ENCODE data around the gene CYP27C1.
"Not testable (repeated sequence)": the region's sequence is repeated elsewhere in the genome, so short reads cannot be mapped to it uniquely, and the experiment has no call there.

The CYP27C1 gene

DNA sequence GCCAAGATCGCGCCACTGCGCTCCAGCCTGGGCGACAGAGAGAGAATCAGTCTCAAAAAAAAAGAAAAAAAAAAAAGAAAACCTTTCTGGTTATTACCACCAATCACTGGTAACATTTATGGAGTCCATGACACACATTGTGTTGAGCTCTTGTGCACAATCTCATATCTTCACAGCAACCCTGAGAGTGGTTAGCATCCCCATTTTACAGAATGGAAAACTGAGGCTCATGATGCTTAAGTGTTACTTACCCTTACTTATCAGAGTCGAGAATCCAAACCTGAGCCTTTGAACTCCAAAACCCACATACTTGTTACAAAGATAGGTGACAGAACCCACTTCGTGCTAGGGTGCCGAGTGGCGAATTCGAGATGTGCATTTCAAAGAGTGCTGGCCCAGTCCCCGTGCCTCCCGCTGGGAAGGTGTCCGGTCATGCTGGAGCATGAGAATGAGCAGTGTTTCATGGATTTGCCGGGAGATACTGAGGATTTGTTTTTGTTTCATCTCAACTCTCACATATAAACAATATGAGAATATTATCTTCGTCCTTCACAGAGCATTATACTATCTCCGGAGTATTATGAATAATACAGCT lies 50.9 kb downstream of the CYP27C1 start:
- DNase-seq = no peak

DNA sequence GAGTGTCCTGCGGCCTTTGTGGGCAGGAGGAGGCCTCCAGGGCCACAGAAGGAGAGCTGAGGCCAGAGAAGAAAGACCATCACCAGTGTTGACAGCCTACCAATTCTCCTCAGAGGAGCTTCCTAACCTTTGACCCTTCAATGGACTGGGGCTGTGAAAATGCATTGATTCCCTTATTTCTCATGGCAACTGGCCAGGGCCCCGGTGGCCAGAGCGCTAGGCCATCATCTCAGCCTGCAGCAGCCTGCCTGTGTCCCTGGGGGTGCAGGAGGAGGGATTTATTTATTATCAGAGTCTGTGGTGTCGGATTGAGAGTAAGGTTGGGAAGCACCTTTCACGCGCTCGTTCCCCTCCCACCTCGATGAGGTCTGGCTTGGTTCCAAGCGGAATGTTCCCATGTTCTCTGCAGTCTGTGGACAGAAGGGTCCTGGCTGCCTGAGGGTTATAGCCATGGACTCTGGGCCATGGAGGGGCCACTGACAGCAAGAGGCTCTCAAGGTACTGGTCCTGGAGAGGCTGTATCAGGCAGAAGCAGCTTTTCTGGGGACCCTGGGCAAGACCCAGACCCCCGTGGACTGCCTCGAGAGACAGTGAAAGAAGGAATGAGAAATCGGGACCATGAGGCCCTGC lies 53.8 kb downstream of the CYP27C1 start:
- DNase-seq = no peak

DNA sequence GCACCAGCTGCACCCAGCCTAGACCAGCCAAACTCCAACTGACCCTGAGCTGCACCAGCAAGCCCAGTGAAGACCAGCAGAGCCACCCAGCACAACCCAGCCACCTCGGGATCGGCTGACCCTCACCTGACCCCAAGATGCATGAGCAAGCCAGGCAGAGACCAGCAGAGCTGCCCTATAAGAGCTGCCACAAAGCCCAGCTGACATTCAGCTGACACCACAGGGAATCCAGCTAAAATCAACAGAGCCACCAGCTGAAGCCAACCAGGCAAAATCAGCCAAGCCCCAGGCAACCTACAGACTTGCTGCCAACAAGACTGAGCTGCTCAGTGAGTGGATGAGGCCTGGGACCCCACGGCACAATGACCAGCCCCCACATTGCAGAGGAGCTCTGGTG lies 54.6 kb downstream of the CYP27C1 start:
- DNase-seq = no peak

DNA sequence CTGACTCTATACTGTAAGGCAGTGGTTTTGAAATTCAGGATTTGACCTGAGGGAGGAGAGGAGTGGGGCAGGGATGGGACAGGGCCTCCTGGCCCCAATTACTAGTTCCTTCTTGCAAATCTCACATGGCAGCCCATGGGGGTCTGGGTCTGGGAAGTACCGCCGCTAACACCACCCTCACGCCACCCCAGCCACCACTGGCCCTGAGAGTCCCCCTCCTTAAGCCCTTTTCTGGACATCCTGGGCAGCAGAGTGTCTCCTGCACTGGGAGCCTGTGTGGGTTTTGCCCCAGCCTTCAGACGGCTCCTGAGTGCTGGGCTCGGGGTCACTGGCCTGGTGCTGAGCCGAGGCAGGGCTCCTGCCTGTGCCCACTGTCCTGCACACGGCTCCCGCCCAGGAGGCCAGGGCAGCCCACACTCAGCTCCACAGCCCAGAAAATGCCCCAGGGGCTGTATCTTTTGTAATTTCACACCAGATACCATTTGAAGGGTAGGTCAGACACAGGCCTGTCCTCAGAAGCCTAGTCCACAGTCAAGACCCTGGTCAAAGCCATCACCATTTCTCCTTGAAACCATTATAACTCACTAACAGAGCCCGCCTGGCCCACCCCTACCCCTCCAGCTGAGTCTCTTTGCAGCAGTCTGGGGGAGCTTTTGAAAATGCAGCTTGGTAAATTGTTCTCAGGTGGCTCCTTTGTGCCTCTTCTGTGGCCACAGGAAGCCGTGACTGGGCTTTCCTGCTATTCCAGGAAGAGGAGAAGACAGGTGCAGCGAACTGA lies 55.1 kb downstream of the CYP27C1 start:
- DNase-seq = no peak

DNA sequence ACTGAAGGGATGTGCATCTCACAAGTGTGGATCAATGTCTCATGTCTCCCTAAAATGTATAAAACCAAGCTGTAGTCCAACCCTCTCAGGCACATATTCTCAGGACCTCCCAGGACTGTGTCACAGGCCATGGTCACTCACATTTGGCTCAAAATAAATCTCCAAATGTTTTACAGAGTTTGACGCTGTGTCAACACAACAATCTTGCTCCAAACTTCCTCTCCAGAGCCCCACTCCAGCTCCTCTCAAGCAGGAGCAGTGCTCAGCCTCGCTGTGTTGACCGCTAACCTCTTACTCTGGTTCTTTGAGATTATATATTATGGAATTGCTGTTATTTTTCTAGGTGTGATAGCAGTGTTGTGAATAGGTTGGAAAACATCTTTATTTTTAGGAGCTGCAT lies 56.2 kb downstream of the CYP27C1 start:
- DNase-seq = no peak

DNA sequence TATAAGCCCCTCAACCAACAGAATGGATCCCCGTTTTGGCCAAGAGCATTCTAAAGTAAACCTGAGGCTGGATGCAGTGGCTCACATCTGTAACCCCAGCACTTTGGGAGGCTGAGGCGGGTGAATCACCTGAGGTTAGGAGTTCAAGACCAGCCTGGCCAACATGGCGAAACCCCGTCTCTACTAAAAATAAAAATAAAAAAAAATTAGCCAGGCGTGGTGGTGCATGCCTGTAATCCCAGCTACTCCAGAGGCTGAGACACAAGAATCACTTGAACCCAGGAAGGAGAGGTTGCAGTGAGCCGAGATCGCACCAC lies 57.1 kb downstream of the CYP27C1 start:
- DNase-seq = not testable (repeated sequence)

DNA sequence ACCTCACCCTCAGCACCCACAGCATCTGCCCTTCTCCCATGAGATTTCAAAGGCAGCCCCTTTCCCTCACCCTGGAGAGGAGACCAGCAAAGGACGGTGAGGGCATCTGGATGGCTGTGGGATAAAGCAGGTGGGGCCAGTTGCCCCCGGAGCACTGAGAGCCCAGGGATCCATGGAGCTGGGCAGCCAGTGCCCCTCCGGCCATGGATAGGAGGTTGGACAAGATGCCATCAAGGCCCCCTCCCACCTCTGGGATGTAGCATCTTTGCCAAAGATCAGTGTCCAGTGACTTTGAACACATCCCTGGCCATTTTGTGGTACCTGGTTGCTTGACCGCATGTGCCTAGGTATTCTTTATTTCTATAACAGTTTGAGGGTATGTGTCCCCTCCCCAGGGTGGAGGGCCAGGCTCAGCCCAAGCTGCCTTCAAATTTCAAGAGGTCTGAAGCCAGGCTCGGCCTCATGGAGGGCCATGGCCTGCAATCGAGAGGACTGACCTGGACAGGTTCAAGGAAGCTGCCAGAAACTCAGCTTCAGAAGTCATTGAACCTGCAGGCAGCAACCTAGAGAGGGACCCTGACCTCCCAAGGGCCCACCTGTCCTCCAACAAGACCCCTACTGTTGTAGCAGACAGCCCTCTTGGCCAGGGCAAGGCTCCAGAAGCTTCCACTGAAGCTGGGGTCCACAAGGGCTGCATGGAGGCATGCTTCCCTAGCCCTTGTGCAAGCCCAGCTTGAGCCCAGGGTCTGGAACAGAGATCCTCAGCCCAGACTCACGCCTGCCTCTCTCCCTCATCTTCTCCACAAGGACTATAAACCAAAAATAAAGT lies 57.6 kb downstream of the CYP27C1 start:
- DNase-seq = no peak

DNA sequence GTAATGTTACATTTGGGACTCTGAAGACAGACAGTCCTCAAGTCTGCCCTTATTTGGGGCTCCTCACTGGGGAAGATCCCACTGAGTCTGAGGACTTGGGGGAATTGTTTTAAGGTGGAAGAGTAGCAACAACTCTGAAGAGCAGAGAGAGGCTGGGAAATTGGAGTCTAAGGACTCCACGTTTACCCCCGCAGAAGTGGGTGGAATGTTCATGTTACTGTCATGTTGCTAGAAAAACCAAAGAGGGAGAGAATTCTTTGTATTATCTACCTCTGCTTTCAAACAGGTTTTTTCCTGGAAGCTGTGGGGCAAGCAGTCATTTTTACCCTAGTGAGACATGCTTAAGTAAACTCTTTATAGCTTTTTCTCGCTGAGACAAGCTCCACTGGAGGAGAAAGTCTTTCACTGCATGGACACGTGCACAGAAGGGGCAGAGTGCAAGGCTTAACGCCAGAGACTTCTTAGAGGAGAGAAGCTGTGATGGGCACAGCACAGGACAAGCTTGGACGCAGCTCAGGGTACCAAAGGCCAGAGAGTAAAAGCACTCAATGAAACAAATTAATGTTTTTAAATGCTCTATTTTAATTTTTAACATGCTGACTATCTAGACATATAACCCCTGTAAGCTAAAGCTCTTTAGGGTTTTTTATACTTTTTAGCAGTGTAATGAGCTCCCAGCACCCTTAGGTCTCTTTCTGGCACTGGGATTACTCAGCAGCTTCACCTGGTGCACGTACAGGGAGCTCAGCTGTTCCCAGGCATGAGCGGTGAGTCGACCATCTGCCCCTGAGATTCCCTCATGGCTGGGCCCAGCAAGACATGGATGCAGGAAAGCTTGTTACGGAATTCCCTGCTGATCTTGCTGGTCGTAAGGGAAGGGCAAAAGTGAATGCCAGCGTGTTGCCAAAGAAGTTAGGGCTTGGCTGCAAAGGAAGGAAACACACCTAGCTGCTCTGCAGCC lies 58.6 kb downstream of the CYP27C1 start:
- DNase-seq = no peak

DNA sequence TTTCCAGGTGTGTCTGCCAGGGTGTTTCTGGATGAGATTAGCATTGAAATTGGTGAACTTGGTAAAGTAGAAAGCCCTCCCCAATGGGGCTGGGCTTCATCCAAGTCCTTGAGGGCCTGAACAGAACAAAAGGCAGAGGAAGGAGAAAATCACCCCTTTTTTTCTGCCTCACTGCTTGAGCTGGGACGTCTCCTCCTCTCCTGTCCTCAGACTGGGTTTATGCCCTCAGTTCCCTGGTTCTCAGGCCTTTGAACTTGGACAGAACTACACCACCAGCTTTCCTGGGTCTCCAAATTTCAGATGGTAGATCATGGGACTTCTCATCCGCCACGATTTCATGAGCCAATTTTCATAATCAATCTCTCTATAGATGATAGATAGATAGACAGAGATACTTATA lies 59.4 kb downstream of the CYP27C1 start:
- no peak for DNase-seq

DNA sequence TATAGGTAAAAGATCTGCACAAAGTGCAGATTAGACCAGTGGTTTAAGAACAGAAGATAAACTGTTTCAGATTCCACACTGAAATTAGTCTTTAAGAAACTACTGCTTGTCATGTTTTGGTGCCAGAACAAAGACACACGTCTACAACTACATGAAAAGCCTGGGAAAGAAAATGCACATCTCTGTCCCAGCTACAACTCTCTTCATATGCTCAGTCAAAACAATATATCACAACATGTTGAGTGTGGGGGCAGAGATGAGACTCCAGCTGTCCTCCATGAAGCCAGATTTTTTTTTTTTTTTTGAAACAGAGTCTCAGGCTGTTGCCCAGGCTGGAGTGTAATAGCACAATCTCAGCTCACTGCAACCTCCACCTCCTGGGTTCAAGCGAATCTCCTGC lies 60.6 kb downstream of the CYP27C1 start:
- no peak for DNase-seq

DNA sequence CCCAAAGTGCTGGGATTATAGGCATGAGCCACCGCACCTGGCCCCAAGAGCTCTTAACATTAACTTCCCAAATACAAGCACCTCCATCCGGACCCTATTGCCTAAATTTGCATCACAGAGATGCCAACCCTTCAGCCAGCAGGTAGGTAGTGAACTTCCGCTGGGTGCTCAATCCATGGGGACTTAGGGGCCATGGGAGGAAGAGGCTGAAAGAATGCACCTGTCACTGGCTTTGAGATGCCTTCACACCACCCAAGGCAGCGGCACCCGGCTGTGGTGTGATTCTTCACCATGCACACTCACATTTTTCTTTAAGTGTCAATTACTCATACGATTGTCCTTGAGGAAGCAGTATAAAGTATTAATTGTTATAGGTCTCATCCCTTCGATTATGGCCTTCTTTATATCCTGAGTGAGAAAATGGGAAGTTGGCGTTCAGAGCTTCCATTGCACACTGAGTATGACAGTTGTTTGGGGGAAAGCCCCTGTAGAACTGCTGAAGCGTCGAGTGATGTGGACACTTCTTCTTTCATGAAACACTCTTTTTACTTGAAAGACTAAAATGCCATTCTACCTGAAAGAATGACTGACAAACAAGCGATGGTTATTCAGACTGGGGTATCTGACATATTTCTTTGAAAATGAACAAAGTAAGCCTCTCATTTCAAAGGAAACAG lies 61.3 kb downstream of the CYP27C1 start:
- DNase-seq = no peak

DNA sequence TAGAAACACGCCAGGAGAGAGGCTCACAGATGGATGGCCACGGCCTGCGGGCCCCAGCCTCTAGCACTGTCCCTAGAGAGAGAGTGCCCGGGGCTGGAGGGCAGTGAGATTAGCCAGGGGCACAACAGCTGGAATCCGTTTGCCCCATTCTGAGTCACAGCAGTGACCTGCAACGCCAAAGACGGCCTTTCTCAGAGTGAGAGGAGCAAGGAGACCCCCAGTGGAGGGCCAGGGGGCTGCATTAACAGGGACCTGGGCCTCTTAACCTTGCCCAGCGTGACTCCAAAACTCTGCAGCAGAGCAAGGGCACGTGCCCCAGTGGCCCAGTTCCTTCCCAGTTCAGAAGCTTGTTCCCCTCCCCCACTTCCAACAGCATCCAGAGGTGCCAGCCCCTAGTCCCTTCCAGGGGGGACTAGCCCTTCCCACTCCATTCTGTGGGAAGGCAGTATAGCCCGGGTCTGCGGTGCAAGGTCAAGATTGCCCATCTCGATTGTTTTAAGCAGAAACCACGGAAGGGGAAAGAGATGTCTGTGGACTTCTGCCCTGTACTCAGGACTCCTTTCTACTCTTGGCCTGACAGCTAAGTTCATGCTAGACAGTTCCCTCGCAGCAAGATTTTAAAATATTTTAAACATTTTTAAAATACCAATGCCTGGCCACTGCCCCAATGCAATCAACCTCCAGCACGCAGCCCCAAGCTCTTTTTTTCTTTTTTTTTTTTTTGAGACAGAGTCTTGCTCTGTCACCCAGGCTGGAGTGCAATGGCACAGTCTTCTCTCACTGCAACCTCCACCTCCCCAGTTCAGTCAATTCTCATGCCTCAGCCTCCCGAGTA lies 62.2 kb downstream of the CYP27C1 start:
- no peak for DNase-seq

DNA sequence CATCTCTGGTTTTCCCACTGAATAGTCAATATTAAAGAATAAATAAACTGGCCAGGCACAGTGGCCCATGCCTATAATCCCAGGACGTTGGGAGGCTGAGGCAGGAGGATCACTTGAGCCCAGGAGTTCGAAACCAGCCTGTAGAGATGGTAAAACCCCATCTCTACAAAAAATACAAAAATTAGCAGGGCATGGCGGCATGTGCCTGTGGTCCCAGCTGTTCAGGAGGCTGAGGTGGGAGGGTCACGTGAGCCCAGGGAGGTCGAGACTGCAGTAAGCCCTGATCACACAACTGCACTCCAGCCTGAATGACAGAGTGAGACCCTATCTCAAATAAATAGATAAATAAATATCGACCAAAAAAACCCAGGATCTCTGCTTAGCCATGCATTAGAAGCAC lies 63.0 kb downstream of the CYP27C1 start:
- DNase-seq = no peak

DNA sequence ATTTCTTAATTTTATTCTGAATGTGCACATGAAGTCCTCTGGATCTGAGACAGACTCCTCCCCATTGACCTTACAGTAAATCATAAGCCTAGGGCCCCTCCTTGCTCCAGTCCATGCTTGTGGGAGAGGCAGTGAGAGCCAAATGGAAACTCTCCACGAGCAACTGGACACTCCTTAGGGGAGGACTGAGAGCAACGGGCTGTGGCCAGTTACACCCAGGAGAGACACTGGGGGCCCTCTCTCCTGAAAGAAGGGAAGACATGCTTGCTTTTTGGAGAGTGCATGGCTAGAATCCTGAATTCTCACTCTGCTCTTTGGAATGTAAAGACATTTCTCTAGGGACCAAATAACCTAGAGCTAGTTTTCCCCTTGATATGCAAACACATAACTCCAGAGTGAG lies 64.2 kb downstream of the CYP27C1 start:
- DNase-seq = no peak

DNA sequence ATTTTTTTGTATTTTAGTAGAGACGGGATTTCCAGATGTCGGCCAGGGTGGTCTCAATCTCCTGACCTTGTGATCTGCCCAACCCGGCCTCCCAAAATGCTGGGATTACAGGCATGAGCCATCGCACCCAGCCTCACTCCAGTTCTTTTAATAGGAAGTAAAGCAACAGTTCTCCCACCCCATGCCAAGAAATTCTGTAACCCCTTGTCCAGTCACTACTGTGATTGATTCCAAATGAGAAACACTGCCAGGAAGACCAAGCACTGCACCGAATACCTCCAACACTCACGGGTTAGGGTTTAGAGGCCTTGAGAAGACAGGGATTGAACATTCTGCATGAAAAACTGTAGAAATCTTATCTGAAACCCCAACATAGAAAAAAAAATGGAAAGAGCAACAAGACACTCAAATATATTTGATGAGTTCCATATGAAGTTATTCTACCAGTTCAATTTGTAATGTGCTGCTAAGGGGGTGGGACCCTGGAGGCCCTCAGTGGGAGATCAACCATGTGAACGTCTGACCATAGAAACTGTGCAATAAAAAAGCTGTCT lies 65.0 kb downstream of the CYP27C1 start:
- DNase-seq = no peak

DNA sequence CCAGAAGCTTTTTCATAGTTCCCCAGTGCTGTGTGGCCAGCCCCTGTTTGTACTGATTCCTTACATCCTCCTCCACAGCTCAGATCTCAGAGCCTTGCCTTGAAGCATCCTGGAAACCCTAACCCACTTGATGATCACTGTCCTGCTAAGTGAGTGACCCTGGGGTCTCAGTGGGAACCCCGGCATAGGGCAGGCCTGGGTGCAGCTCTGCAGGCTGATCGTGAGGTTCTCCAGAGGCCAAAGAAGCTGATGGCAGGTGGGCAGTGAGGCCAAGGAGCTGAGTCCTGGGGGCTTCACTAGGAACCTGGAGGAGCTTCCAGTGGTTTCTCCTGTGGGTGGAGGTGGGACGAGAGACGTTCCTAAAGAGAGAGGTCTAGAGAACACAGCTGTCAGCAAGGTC lies 65.7 kb downstream of the CYP27C1 start:
- no peak for DNase-seq

DNA sequence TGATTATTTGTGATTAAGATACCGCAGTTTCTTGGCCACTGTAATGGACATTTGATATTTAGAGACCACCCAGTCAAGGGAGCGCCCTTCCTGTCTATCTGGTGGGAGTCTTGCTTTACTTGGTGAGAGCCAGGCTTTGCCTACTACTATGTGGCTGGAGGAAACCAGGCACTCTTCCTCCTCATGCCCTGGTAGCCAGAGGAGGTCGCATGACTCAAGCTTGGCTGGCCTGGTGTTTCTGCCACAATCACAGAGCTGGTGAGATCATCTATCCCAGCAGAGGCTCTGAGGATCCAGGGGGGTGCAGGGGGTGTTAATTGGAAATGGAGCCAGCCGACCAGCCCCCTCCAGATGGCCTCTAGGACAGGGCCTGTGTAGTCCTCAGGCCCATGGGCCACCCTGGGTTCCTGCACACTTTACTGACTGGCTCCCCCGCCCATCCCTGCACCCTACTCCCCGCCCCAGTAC lies 66.4 kb downstream of the CYP27C1 start:
- DNase-seq = no peak

DNA sequence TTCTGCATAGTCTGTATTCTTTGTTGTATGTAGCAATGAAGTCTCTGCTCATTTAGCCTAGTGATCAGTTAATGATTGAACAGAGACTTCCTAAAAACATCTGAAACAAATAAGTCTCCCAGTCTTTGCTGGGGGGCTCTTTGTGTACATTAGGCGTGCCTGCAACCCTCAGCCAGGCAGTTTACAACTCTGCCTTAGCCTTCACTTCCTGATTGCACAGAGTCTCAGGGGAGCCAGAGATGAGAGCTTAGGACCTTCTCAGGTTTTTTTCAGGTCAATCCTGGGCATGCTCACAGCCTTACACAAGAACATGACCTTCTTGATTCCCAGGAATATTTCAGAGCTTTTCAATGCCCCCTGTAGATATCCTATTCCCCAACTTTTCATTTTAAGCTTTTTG lies 69.1 kb downstream of the CYP27C1 start:
- DNase-seq = no peak

DNA sequence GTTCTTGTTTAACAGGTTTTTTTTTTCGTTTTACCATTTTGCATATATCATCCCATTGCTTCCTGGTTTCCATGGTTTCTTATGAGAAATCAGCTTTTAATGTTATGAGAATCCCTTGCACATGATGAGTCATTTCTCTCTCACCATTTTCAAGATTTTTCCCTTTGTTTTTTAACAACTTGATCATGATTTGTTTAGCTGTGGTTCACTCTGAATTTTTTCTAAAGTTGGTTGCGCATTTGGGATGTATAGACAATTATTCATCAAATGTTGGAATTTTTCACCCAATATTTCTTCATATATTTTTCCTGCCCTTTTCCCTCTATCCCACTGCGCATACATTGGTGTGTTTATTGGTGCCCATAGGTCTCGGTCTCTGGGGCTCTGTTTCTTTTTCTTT lies 70.7 kb downstream of the CYP27C1 start:
- DNase-seq = no peak

DNA sequence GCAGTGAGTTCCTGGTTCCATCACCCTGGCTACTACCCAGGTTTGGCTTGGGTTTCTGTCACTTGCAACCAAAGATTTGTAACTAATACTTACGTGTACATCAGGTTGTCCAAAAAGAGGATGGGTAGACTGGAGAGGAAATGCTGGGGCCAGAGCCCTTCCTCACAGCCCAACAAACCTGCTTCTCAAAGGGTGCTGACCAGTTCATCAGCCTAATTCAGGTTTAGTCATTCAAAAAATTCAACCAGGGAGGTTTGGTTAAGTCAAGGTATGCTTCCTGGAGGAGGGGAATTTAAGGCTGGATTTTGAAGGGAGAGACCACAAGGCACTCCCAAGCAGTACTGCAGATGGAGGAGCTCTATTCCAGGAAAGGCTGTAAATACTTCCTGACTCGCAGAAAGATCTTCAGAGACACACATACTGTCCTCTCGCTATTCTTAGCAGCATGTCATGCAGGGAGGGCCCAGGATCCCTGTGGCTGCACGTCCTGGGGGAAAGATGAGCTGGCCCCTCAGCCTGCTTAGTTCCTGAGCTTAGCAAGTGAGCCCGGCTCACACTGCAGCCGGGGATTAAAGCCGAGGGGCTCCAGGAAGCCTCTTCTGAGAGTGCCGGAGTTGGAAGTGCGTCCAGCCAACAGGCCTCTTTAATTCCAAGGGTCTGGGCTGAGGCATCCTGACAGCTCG lies 73.1 kb downstream of the CYP27C1 start:
- DNase-seq = no peak

Data from NCI-H1436 treated with DMSO at 0.1 percent for 48 hours (cell line).